ENCODE data around the gene SOS1.

Gene SOS1

GRCh38 chr2:39017334-39017733, 103.5 kb downstream of the SOS1 start (continued):
- TF ChIP-seq ZNF426 (tag by site-specific recombination; IDR thresholded peaks at IDR 0.05) = no peak
- TF ChIP-seq ZNF133 (tag by site-specific recombination; IDR thresholded peaks at IDR 0.05) = no peak
- no peak for TF ChIP-seq ZNF664 (tag by site-specific recombination; IDR thresholded peaks at IDR 0.05)
- TF ChIP-seq ZNF155 (tag by site-specific recombination; IDR thresholded peaks at IDR 0.05) = no peak
- no peak for TF ChIP-seq ZNF2 (tag by site-specific recombination; IDR thresholded peaks at IDR 0.05)
- no peak for TF ChIP-seq ATF2 (tag by site-specific recombination; IDR thresholded peaks at IDR 0.05; ENCODE audit: low read depth)
- TF ChIP-seq PRDM4 (tag by site-specific recombination; IDR thresholded peaks at IDR 0.05) = no peak

- POLR2A ChIA-PET = no interaction called here
- no peak overlapping the region for H3K27ac ChIP-seq (ENCODE audit: extremely low read depth, low read depth, low read length)
- CTCF ChIA-PET = interaction anchor here (0.6 to 1.3 kb wide), 3 partner anchors 26 to 214 kb away, joined by 3 to 4 read pairs (median 3); no protein-coding TSS in a partner anchor
- no peaks in the 10 kb centered on the region for H3K9me3 ChIP-seq (ENCODE audit: control insufficient read depth, insufficient read depth, low read depth, low read length)
- TF ChIP-seq ZNF302 (tag by site-specific recombination; IDR thresholded peaks at IDR 0.05; ENCODE audit: low read depth) (no peak), PRDM2 (tag by site-specific recombination; IDR thresholded peaks at IDR 0.05; ENCODE audit: borderline replicate concordance) (no peak), MEIS1 (CRISPR knock-in tag; IDR thresholded peaks at IDR 0.05; ENCODE audit: borderline replicate concordance) (no peak), ZNF202 (tag by site-specific recombination; IDR thresholded peaks at IDR 0.05; ENCODE audit: borderline replicate concordance) (no peak), ZNF843 (tag by site-specific recombination; IDR thresholded peaks at IDR 0.05) (no peak), PRDM1 (tag by site-specific recombination; IDR thresholded peaks at IDR 0.05) (no peak), MZF1 (tag by site-specific recombination; IDR thresholded peaks at IDR 0.05; ENCODE audit: borderline replicate concordance) (no peak), ZNF354C (tag by site-specific recombination; IDR thresholded peaks at IDR 0.05; ENCODE audit: borderline replicate concordance, low read depth) (no peak)
- H3K4me1 ChIP-seq (ENCODE audit: control insufficient read depth, insufficient read depth, low read length) = peaks cover 5% of the 10 kb centered on the region
- peaks cover 12 to 23% of the 10 kb centered on the region in 2 experiments for H3K36me3 ChIP-seq (ENCODE audit: control insufficient read depth in 2 of 2, insufficient read depth in 1 of 2, low read length in 2 of 2)
- H3K4me3 ChIP-seq (ENCODE audit: low read depth, low read length) = no peak overlapping the region
These were observed 105.4 kb downstream of the SOS1 start for GRCh38 chr2:39015424-39015823.
